ENCODE data around the gene KAZN.

The KAZN gene

GRCh38 chr1:14647777-14648176 lies 49.3 kb downstream of the KAZN start:
- no peak for DNase-seq (ENCODE audit: low read depth)

GRCh38 chr1:14648391-14648790 lies 49.9 kb downstream of the KAZN start:
- DNase-seq (ENCODE audit: low read depth): no peak

- DNase-seq (ENCODE audit: low read depth): no peak
These were observed 50.7 kb downstream of the KAZN start for GRCh38 chr1:14648896-14649855.

- DNase-seq (ENCODE audit: low read depth): no peak
These were observed 51.5 kb downstream of the KAZN start for GRCh38 chr1:14649976-14650375.

GRCh38 chr1:14650951-14651350 lies 52.5 kb downstream of the KAZN start:
- DNase-seq (ENCODE audit: low read depth): no peak

DNA sequence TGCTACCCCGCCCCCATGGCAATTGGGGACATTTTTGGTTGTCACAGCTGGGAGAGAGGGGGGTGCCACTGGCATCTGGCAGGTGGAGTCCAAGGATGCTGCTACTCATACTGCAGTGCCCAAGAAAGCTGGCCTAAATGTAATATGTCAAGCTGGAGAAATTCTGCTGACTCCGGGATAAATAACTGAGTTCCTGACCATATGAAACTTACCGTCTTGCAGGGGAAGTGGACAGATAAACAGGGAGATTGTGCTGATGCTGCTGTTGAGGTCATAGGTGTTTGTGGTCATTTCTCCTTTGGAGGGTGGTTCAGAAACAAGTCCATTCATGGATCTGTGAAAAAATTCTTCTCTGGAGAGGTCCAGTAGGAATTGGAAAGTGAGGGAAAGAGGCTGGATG lies 54.4 kb downstream of the KAZN start:
- no peak for DNase-seq (ENCODE audit: low read depth)

GRCh38 chr1:14653461-14653960 lies 55.0 kb downstream of the KAZN start:
- DNase-seq (ENCODE audit: low read depth): no peak

- DNase-seq (ENCODE audit: low read depth): no peak
These were observed 56.1 kb downstream of the KAZN start for GRCh38 chr1:14654554-14654953.

GRCh38 chr1:14655385-14655784 lies 56.9 kb downstream of the KAZN start:
- no peak for DNase-seq (ENCODE audit: low read depth)

DNA sequence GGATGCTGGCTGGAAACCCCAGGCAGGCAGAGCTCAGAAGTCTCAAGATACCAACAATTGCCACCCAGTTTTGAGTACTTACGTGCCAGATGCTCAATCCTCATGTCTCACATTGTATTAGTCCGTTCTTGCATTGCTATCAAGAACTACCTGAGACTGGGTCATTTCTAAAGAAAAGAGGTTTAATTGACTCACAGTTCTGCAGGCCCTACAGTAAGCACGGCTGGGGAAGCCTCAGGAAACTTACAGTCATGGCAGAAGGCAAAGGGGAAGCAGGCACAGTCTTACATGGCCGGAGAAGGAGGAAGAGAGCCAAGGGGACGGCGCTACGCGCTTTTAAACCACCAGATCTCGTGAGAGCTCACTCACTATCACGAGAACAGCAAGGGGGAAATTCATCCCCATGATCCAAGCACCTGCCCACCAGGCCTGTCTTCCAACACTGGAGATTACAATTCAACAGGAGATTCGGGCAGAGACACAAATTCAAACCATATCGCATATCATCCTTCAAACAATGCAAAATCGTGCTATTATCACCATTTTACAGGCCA lies 58.0 kb downstream of the KAZN start:
- no peak for DNase-seq (ENCODE audit: low read depth)

DNA sequence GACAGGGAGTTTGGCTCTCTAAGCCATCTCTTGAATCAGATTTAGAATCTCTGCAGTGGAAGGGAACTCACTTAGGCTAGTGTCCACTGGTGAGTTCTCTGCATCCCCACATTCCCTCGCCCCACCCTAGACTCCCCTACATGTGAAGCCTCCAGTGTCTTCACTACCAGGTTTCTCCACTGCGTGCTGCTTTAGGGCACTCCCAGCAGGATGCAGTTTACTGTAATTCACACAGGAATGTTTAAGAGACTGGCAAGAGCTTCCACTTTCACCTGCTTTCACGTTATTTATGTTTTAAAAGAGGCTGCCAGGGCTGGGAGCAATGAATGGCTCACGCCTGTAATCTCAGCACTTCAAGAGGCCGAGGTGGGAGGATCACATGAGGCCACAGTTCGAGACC lies 60.2 kb downstream of the KAZN start:
- DNase-seq (ENCODE audit: low read depth): no peak

DNA sequence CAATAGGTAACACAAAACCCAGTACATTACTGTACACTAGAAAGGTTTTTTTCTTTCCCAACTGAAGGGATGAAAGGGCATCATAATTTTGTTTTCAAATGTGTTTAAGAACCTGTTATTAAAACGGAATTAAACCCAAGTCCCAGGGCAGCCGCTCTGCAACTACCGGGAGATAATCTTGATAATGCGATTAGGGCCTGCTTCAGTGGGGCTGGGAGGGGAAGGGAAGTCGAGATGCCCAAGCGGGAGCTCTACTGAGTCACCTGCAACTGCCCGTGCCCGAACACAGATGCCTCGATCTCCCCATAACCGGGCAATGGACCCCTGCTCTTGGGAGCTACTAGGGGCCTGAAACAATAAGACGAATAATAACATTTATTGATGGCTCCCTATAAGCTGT lies 61.4 kb downstream of the KAZN start:
- no peak for DNase-seq (ENCODE audit: low read depth)

- no peak for DNase-seq (ENCODE audit: low read depth)
These were observed 62.3 kb downstream of the KAZN start for GRCh38 chr1:14660801-14661200.

- no peak for DNase-seq (ENCODE audit: low read depth)
These were observed 62.7 kb downstream of the KAZN start for GRCh38 chr1:14661222-14661621.

DNA sequence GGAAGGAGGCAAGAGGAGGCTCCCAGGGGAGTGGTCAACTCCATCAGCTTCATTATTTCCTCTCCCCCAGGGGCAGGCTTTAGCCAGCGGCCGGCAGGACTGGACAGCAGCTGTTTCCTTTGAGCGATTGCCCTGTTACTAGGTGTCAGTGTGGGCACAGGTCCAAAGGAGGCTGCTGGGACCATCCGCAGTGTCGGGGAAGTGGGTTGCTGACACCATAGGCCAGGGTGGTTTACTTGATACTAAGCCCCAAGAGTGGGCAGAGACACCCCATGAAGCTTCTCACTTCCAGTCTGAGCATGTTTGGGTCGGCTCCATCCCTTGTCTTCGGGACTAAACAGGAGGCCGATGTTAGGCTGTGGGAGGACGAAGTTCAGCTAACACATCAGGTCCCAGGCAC lies 63.6 kb downstream of the KAZN start:
- no peak for DNase-seq (ENCODE audit: low read depth)

GRCh38 chr1:14663773-14664172 lies 65.3 kb downstream of the KAZN start:
- DNase-seq (ENCODE audit: low read depth): no peak

GRCh38 chr1:14666373-14666772 lies 67.9 kb downstream of the KAZN start:
- no peak for DNase-seq (ENCODE audit: low read depth)

GRCh38 chr1:14666962-14667650 lies 68.6 kb downstream of the KAZN start:
- no peak for DNase-seq (ENCODE audit: low read depth)

DNA sequence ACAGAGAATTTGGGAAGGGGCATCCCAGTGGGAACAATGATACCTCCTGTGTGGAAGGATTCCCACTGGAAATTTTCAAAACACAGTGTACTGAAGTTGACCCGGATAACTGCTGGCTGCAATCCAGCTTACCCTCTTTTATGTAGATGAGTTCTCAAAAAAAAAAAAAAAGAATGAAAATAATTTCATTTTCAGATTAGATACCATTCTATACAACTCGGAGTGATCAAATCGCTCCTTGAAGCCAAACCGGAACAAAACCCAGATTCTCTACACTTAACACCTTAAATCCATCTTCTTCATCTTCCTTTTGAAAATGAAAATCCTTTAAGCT lies 69.1 kb downstream of the KAZN start:
- no peak for DNase-seq (ENCODE audit: low read depth)

DNA sequence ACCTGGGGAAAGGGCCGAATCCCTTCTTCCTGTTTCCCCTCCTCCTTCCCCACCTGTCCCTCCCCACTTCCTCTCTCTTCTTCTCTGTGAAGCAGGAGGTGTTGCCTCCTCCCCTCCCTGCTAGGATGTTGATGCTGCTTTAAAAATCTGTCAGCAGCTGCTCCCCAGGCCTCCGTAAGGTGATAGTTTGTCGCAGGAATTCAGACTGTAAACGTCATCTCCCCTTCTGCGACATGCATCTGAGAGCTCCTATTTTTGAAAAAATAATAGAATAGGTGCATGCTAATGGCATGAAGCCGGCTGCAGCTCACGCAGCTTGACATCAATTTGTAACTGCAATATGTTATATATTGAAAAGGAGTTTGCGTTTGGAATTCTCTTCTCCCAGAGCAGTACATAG lies 70.1 kb downstream of the KAZN start:
- DNase-seq (ENCODE audit: low read depth): no peak

DNA sequence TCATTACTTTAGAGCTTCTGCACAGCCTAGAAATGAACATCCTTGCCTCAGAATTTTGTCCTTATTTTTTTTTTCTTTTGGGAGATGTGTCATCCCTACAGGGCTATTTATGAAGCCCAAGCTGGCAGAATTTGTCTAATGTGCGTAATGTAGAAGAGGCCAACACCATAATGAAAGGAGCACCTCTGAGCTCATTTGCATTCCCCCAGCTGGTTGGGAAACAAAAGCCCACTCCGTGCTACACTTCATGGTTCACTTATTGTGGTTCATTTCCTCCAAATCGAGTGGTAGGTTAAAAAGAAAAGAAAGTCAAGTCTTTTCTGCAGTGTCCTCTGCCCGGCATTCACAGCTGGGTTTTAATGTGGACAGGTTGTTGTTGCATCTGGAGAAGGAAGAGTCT lies 73.5 kb downstream of the KAZN start:
- no peak for DNase-seq (ENCODE audit: low read depth)

- no peak for DNase-seq (ENCODE audit: low read depth)
These were observed 75.5 kb downstream of the KAZN start for GRCh38 chr1:14674030-14674429.

DNA sequence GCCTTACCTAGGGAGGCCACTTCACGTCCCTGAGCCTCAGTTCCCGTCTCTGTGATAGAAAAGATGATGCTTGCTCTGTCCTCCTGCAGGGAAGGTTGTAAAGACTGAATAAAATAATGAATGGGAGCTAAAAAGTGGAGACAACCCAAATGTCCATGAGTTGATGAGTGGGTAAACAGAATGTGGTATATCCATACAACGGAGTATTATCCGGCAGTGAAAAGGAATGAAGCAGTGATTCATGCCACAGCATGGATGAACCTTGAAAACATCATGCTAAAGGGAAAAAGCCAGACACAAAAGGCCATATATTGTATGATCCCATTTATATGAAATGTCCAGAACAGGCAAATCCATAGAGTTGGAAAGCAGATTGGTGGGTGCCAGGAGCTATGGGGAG lies 77.9 kb downstream of the KAZN start:
- no peak for DNase-seq (ENCODE audit: low read depth)
